Upper lobe of right lung (tissue), 1 donor: ENCODE data around the gene TMEM42. TPM values are rescaled to one million over a fixed set of nuclear protein-coding genes. Genes with fewer than 3 reads are reported as not detected.

ENCODE experiments used
- ATAC-seq: fragments of 200-7000 bp; cut with Tn5 transposase; one replicate; pipeline ENCODE4 v1.9.1; 2020; ENCODE audit warnings: mild to moderate bottlenecking, moderate library complexity
- DNase-seq: peaks from one replicate; pipeline ENCODE4 v3.0.0-alpha.2; 2020
- H3K27ac ChIP-seq: fragments of 200-600 bp; one replicate; pipeline ENCODE4 v1.8.0; 2022
- H3K27me3 ChIP-seq: fragments of 200-600 bp; one replicate; pipeline ENCODE4 v1.8.0; 2022; ENCODE audit warnings: mild to moderate bottlenecking
- H3K36me3 ChIP-seq: fragments of 200-600 bp; one replicate; pipeline ENCODE4 v1.8.0; 2022
- H3K4me1 ChIP-seq: fragments of 200-600 bp; one replicate; pipeline ENCODE4 v1.8.0; 2022
- H3K4me3 ChIP-seq: fragments of 200-600 bp; one replicate; pipeline ENCODE4 v1.8.0; 2022; ENCODE audit warnings: mild to moderate bottlenecking
- H3K9me3 ChIP-seq: fragments of 200-600 bp; one replicate; pipeline ENCODE4 v1.8.0; 2022
- CTCF ChIP-seq: fragments of 200-600 bp; IDR thresholded peaks from one replicate; pipeline ENCODE4 v1.8.0; 2022; ENCODE audit warnings: antibody characterized with exemption
- intact Hi-C: fragments of 100-400 bp; cut with DNase I; formaldehyde crosslinking; loops from one replicate; pipeline ENCODE4 v1.11.0; 2022
- total RNA-seq: library from RNA; stranded (reverse); fragmentation: NEBNext Ultra II Directional; extraction: Animal tissue kit (Norgen Biotek cat#: 25700); gene quantifications from one replicate; pipeline ENCODE4 v1.2.1, GENCODE V29; 2021
- donor health status: DM: no; HTN: yes; CAD: no; lungs with severe emphysema.

TMEM42 gene
- total RNA-seq, 1 donor from 2014 or later: 14.4 TPM

- no peak for DNase-seq
- H3K9me3 ChIP-seq: no peaks in the 10 kb centered on the region
- intact Hi-C loops: no loop called here
- no peaks in the 10 kb centered on the region for H3K4me1 ChIP-seq
- no peak for ATAC-seq
- H3K36me3 ChIP-seq: no peaks in the 10 kb centered on the region
- no peak for TF ChIP-seq CTCF
- no peak overlapping the region for H3K27ac ChIP-seq
- no peak overlapping the region for H3K4me3 ChIP-seq
- no peaks in the 10 kb centered on the region for H3K27me3 ChIP-seq
Measured at GRCh38 chr3:44831232-44831631, 30.5 kb upstream of the TMEM42 start.

GRCh38 chr3:44832032-44832431 is 29.7 kb upstream of the TMEM42 start:
- no peak for DNase-seq
- no peak overlapping the region for H3K27ac ChIP-seq
- no peak for TF ChIP-seq CTCF
- no peaks in the 10 kb centered on the region for H3K4me1 ChIP-seq
- H3K9me3 ChIP-seq: peaks cover 5% of the 10 kb centered on the region
- H3K27me3 ChIP-seq: no peaks in the 10 kb centered on the region
- ATAC-seq: no peak
- no peak overlapping the region for H3K4me3 ChIP-seq
- intact Hi-C loops: no loop called here
- H3K36me3 ChIP-seq: no peaks in the 10 kb centered on the region

GRCh38 chr3:44832965-44833364 is 28.7 kb upstream of the TMEM42 start:
- Histone ChIP-seq H3K27me3 (no peaks in the 10 kb centered on the region), H3K36me3 (no peaks in the 10 kb centered on the region), H3K27ac (no peak overlapping the region), H3K4me3 (no peak overlapping the region), H3K4me1 (no peaks in the 10 kb centered on the region), H3K9me3 (peaks cover 10% of the 10 kb centered on the region)
- ATAC-seq: no peak
- no peak for TF ChIP-seq CTCF
- DNase-seq: no peak
- intact Hi-C loops: no loop called here

GRCh38 chr3:44833394-44833793 is 28.3 kb upstream of the TMEM42 start:
- intact Hi-C loops: no loop called here
- no peak for TF ChIP-seq CTCF
- H3K4me1 ChIP-seq: no peaks in the 10 kb centered on the region
- H3K36me3 ChIP-seq: no peaks in the 10 kb centered on the region
- no peaks in the 10 kb centered on the region for H3K27me3 ChIP-seq
- ATAC-seq: no peak
- no peak for DNase-seq
- no peak overlapping the region for H3K4me3 ChIP-seq
- no peak overlapping the region for H3K27ac ChIP-seq
- peaks cover 10% of the 10 kb centered on the region for H3K9me3 ChIP-seq

- DNase-seq: no peak
Measured at GRCh38 chr3:44835684-44836083, 26.0 kb upstream of the TMEM42 start.

More at GRCh38 chr3:44835684-44836083, 26.0 kb upstream of the TMEM42 start:
- no peak for ATAC-seq
- Histone ChIP-seq H3K4me1 (no peaks in the 10 kb centered on the region), H3K36me3 (no peaks in the 10 kb centered on the region), H3K27ac (no peak overlapping the region), H3K9me3 (peaks cover 10% of the 10 kb centered on the region), H3K27me3 (no peaks in the 10 kb centered on the region), H3K4me3 (no peak overlapping the region)
- no peak for TF ChIP-seq CTCF
- intact Hi-C loops: no loop called here
